DOHH2 (cell line): ENCODE results near the gene FOSL2.

Experiments used
- CTCF ChIP-seq: fragments of 200-600 bp; sonication (generic); IDR thresholded peaks from one replicate; pipeline ENCODE4 v1.5.1; 2014; ENCODE audit warnings: antibody characterized with exemption, mild to moderate bottlenecking, low read depth, low read length; ENCODE audit not compliant: poor library complexity, severe bottlenecking
- EZH2phosphoT487 ChIP-seq: fragments of 200-600 bp; sonication (generic); IDR thresholded peaks from 2 replicates; pipeline ENCODE4 v1.6.1; 2017; ENCODE audit warnings: borderline replicate concordance, mild to moderate bottlenecking, antibody characterized with exemption, low read length, moderate library complexity, mixed read lengths

GRCh38 chr2:28430377-28430765 is 37.7 kb downstream of the FOSL2 start:
- no peak for TF ChIP-seq CTCF
- no peak for TF ChIP-seq EZH2phosphoT487
